ENCODE results near the gene PTMS.

DNA sequence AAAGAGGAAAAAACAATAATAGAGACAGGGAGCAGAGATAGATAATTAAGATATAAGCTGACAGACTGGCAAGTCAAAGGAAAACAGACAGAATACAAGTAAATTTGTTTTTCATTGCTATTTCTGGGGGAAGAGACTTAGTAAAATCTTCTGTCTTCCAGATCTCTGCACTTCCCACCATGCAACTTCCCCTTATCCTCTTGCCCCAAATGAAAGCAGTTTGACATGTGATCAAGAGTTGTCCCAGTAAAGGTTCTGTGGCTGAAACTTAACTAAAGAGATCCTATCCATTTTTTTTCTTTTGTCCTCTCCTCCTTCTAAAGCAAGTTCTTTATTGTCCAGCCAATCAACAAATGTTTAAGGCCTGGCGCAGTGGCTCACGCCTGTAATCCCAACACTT, 11.8 kb upstream of the PTMS start:
- TF ChIP-seq BHLHE40 (IDR thresholded peaks at IDR 0.05; ENCODE audit: borderline replicate concordance) (no peak), ELF4 (IDR thresholded peaks at IDR 0.05) (no peak), FOXM1 (IDR thresholded peaks at IDR 0.05; ENCODE audit: borderline replicate concordance) (no peak), SP1 (IDR thresholded peaks at IDR 0.05) (no peak), HDGF (IDR thresholded peaks at IDR 0.05; ENCODE audit: borderline replicate concordance) (no peak), SUZ12 (IDR thresholded peaks at IDR 0.05) (no peak), L3MBTL2 (conservative IDR thresholded peaks at IDR 0.05) (no peak)
- TF ChIP-seq, protein P1, sequence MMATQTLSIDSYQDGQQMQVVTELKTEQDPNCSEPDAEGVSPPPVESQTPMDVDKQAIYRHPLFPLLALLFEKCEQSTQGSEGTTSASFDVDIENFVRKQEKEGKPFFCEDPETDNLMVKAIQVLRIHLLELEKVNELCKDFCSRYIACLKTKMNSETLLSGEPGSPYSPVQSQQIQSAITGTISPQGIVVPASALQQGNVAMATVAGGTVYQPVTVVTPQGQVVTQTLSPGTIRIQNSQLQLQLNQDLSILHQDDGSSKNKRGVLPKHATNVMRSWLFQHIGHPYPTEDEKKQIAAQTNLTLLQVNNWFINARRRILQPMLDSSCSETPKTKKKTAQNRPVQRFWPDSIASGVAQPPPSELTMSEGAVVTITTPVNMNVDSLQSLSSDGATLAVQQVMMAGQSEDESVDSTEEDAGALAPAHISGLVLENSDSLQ (IDR thresholded peaks at IDR 0.05): no peak; the same call in 1 of the 2 replicates

All from HEK293T (cell line).